Measurements from ENCODE around the gene CNTN4. TPM values are rescaled to one million over a fixed set of nuclear protein-coding genes. Genes with fewer than 3 reads are reported as not detected.
A peak's percentile ranks its signal among the peaks of the same experiment; 100 is the strongest.

CNTN4 gene
- total RNA-seq, 1 donor from 2014 or later, result 5.2 TPM

GRCh38 chr3:2727610-2728318 is 629.1 kb downstream of the CNTN4 start:
- Mint-ChIP-seq H3K27ac (no peak overlapping the region), H3K36me3 (no peaks in the 10 kb centered on the region)

GRCh38 chr3:2731843-2732242 is 633.2 kb downstream of the CNTN4 start:
- Histone ChIP-seq H3K36me3 (no peaks in the 10 kb centered on the region), H3K4me3 (no peak overlapping the region), H3K4me2 (no peak overlapping the region), H3K4me1 (peaks cover 11% of the 10 kb centered on the region), H3K27ac (no peak overlapping the region), H2AFZ (replicated peaks) (no peak overlapping the region), H3K27me3 (no peaks in the 10 kb centered on the region), H3F3A (ENCODE audit: low read depth) (no peaks in the 10 kb centered on the region), H3K9me3 (ENCODE audit: low read depth) (no peaks in the 10 kb centered on the region), H3K79me2 (ENCODE audit: low read depth) (no peaks in the 10 kb centered on the region), H3K9ac (no peak overlapping the region), H4K20me1 (ENCODE audit: low read depth) (no peaks in the 10 kb centered on the region)
- peaks cover 22% of the 10 kb centered on the region for H3K4me1 Mint-ChIP-seq
- H3K27ac Mint-ChIP-seq, result no peak overlapping the region
- H3K36me3 Mint-ChIP-seq, result peaks cover 2% of the 10 kb centered on the region
- H3K9me3 Mint-ChIP-seq, result no peaks in the 10 kb centered on the region
- no peak overlapping the region for H3K4me3 Mint-ChIP-seq
- no peak for DNase-seq (ENCODE audit: low spot score)
- H3K27me3 Mint-ChIP-seq (ENCODE audit: insufficient read depth, low read depth), result no peaks in the 10 kb centered on the region
- TF ChIP-seq EZH2phosphoT487 (IDR thresholded peaks at IDR 0.05) (no peak), EZH2 (IDR thresholded peaks at IDR 0.05) (no peak), CTCF (IDR thresholded peaks at IDR 0.05) (no peak)

More at GRCh38 chr3:2727610-2728318, 629.1 kb downstream of the CNTN4 start:
- H4K20me1 ChIP-seq (ENCODE audit: low read depth), result no peaks in the 10 kb centered on the region
- peak overlapping the region; percentile 32 for H3K4me2 ChIP-seq
- H3K27ac ChIP-seq, result no peak overlapping the region
- H3K9me3 ChIP-seq (ENCODE audit: low read depth), result no peaks in the 10 kb centered on the region
- H3K4me1 Mint-ChIP-seq, result peaks cover 25% of the 10 kb centered on the region
- no peaks in the 10 kb centered on the region for H3K36me3 ChIP-seq
- DNase-seq (ENCODE audit: low spot score), result peak; percentile 37
- H3K79me2 ChIP-seq (ENCODE audit: low read depth), result no peaks in the 10 kb centered on the region
- H3F3A ChIP-seq (ENCODE audit: low read depth), result no peaks in the 10 kb centered on the region
- no peaks in the 10 kb centered on the region for H3K9me3 Mint-ChIP-seq
- peaks cover 11% of the 10 kb centered on the region for H3K4me1 ChIP-seq
- H3K27me3 Mint-ChIP-seq (ENCODE audit: insufficient read depth, low read depth), result no peaks in the 10 kb centered on the region
- no peak overlapping the region for H3K4me3 ChIP-seq
- TF ChIP-seq EZH2phosphoT487 (IDR thresholded peaks at IDR 0.05) (peak; percentile 51), CTCF (IDR thresholded peaks at IDR 0.05) (no peak)
- H3K27me3 ChIP-seq, result no peaks in the 10 kb centered on the region
- no peak overlapping the region for H3K4me3 Mint-ChIP-seq
- no peak overlapping the region for H2AFZ ChIP-seq (replicated peaks)
- H3K9ac ChIP-seq, result no peak overlapping the region

- no peaks in the 10 kb centered on the region for H3F3A ChIP-seq (ENCODE audit: low read depth)
- no peak overlapping the region for H3K4me2 ChIP-seq
- H3K27ac ChIP-seq, result no peak overlapping the region
- Mint-ChIP-seq H3K36me3 (peaks cover 2% of the 10 kb centered on the region), H3K4me3 (no peak overlapping the region), H3K27ac (no peak overlapping the region), H3K9me3 (no peaks in the 10 kb centered on the region), H3K27me3 (ENCODE audit: insufficient read depth, low read depth) (no peaks in the 10 kb centered on the region), H3K4me1 (peaks cover 15% of the 10 kb centered on the region)
- H3K79me2 ChIP-seq (ENCODE audit: low read depth), result no peaks in the 10 kb centered on the region
- H3K4me3 ChIP-seq, result no peak overlapping the region
- H3K4me1 ChIP-seq, result no peaks in the 10 kb centered on the region
- no peak for DNase-seq (ENCODE audit: low spot score)
- no peak for TF ChIP-seq EZH2phosphoT487 (IDR thresholded peaks at IDR 0.05)
- no peak for TF ChIP-seq EZH2 (IDR thresholded peaks at IDR 0.05)
- no peak for TF ChIP-seq CTCF (IDR thresholded peaks at IDR 0.05)
- H3K36me3 ChIP-seq, result no peaks in the 10 kb centered on the region
- H3K9ac ChIP-seq, result no peak overlapping the region
- no peaks in the 10 kb centered on the region for H4K20me1 ChIP-seq (ENCODE audit: low read depth)
- no peaks in the 10 kb centered on the region for H3K9me3 ChIP-seq (ENCODE audit: low read depth)
- no peak overlapping the region for H2AFZ ChIP-seq (replicated peaks)
- H3K27me3 ChIP-seq, result no peaks in the 10 kb centered on the region
Measured at GRCh38 chr3:2735392-2735894, 636.8 kb downstream of the CNTN4 start.
